Gastroesophageal sphincter (tissue), 4 donors: ENCODE data around the gene ZNF664. TPM values are rescaled to one million over a fixed set of nuclear protein-coding genes. Genes with fewer than 3 reads are reported as not detected.

ENCODE experiments used
- ATAC-seq: fragments of 150-250 bp; one replicate; pipeline ENCODE4 v1.9.1; 2016; ENCODE audit warnings: mild to moderate bottlenecking, moderate library complexity
- H3K27ac ChIP-seq, 4 donors: fragments of 200-600 bp; sonication (generic) in 3 of 4; 1 replicate in 3 of 4; 2 replicates in 1 of 4; pipeline ENCODE4 v1.5.1; 2016 to 2019
- H3K27me3 ChIP-seq: fragments of 200-600 bp; sonication (generic); one replicate; pipeline ENCODE4 v1.5.1; 2019
- H3K36me3 ChIP-seq, 2 donors: fragments of 200-600 bp; sonication (generic); one replicate each; pipeline ENCODE4 v1.5.1; 2019; ENCODE audit warnings: control low read depth in 1 of 2
- H3K4me1 ChIP-seq, 3 donors: fragments of 200-600 bp; sonication (generic); 1 replicate in 2 of 3; 2 replicates in 1 of 3; pipeline ENCODE4 v1.5.1; 2016 to 2019; ENCODE audit warnings: control low read depth in 2 of 3
- H3K4me3 ChIP-seq, 2 donors: fragments of 200-600 bp; sonication (generic); one replicate each; pipeline ENCODE4 v1.5.1; 2019; ENCODE audit warnings: mild to moderate bottlenecking in 1 of 2, moderate library complexity in 1 of 2
- H3K9me3 ChIP-seq, 3 donors: fragments of 200-600 bp; sonication (generic); one replicate each; pipeline ENCODE4 v1.5.1; 2017 to 2019; ENCODE audit warnings: control low read depth in 2 of 3
- EP300 ChIP-seq: sonication (generic); formaldehyde crosslinking; IDR thresholded peaks from one replicate; pipeline ENCODE4 v1.6.1; 2017; ENCODE audit warnings: antibody characterized with exemption, mild to moderate bottlenecking
- POLR2A ChIP-seq, 2 donors: fragments of 450-650 bp; IDR thresholded peaks; one replicate each; pipeline ENCODE4 v1.6.1; 2017; ENCODE audit warnings: antibody characterized with exemption in 2 of 2, mild to moderate bottlenecking in 2 of 2, moderate library complexity in 1 of 2
- POLR2AphosphoS5 ChIP-seq: sonication (generic); formaldehyde crosslinking; IDR thresholded peaks from one replicate; pipeline ENCODE4 v1.6.1; 2017; ENCODE audit warnings: antibody characterized with exemption
- WGBS, 2 donors: methylation state at CpG; one replicate each; pipeline ENCODE4 v1.1.5; 2018; ENCODE audit warnings: low coverage in 1 of 2; 5-methylcytosine and 5-hydroxymethylcytosine counted together
- total RNA-seq, 4 donors: library from RNA; depleted of rRNA; stranded (reverse); fragments of >200 nt; gene quantifications; one replicate each; pipeline ENCODE4 v1.1.0, GENCODE V29; 2016
- TF ChIP-seq, protein P1 (sequence below), 4 experiments: fragments of 200-600 bp in 2 of 4; fragments of 450-650 bp in 2 of 4; sonication (generic) in 1 of 4; IDR thresholded peaks; one replicate each; pipeline ENCODE4 v1.5.1; 2017 to 2019; ENCODE audit warnings: antibody characterized with exemption in 4 of 4, mild to moderate bottlenecking in 2 of 4, moderate library complexity in 2 of 4

The ZNF664 gene
- total RNA-seq, 4 donors from 2014 or later: 58.7 to 95.5 (median 78.2) TPM

DNA sequence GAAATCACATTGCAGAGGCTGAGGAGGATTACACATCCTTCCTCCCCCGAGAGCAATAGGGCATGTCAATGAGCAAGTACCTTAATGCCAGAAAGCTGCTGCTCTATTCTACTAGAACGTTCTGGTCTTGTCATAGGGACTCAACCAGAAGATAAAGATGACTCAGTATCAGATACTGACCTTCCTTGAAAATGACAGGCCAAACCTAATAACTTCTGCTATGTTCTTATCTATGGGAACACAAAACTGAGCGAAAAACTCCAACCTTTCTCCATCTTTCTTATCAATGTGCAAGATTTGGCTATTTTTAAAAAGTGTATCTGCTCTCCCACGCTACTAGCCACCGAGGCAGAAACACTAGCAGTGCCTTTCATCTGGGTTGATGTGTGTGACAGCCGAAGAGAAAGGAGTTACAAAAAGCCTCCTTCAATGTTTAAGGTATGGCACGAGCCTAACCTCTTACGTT, 5.9 kb upstream of the ZNF664 start:
- peaks cover 0 to 8% of the 10 kb centered on the region in 2 donors for H3K36me3 ChIP-seq
- no peak overlapping the region for H3K27ac ChIP-seq
- TF ChIP-seq POLR2A (IDR thresholded peaks at IDR 0.05): no peak
- TF ChIP-seq, protein P1, sequence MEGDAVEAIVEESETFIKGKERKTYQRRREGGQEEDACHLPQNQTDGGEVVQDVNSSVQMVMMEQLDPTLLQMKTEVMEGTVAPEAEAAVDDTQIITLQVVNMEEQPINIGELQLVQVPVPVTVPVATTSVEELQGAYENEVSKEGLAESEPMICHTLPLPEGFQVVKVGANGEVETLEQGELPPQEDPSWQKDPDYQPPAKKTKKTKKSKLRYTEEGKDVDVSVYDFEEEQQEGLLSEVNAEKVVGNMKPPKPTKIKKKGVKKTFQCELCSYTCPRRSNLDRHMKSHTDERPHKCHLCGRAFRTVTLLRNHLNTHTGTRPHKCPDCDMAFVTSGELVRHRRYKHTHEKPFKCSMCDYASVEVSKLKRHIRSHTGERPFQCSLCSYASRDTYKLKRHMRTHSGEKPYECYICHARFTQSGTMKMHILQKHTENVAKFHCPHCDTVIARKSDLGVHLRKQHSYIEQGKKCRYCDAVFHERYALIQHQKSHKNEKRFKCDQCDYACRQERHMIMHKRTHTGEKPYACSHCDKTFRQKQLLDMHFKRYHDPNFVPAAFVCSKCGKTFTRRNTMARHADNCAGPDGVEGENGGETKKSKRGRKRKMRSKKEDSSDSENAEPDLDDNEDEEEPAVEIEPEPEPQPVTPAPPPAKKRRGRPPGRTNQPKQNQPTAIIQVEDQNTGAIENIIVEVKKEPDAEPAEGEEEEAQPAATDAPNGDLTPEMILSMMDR (IDR thresholded peaks at IDR 0.05): no peak
- TF ChIP-seq POLR2AphosphoS5: no peak
- TF ChIP-seq EP300: no peak
- H3K27me3 ChIP-seq: no peaks in the 10 kb centered on the region
- WGBS, 2 donors: 75 to 81% methylated on average over 6 to 8 of the region's 8 CpGs
- no peak overlapping the region for H3K4me3 ChIP-seq
- ATAC-seq: no peak
- no peaks in the 10 kb centered on the region for H3K9me3 ChIP-seq
- H3K4me1 ChIP-seq: peaks cover 0 to 42% (median 0%) of the 10 kb centered on the region in 3 donors

DNA sequence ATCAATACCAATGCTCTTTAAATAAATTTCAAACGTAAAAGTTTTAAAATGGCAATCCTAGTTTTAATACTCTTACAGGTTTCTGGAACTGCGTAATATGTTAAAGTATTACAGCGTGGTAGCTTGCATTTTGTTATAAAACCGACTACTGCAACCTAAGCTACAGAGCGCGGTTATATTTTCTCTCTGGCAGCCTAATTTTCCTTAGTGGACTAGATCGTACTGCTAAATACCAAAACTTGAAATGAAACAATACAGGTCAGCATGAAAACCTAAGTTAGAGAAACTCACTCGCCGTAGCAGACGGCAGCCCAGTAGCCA, 1.6 kb upstream of the ZNF664 start:
- H3K27me3 ChIP-seq: no peaks in the 10 kb centered on the region
- peak overlapping the region; percentile 93 to 98 (median 96) for H3K27ac ChIP-seq
- H3K4me1 ChIP-seq: peaks cover 0 to 62% (median 6%) of the 10 kb centered on the region in 3 donors
- H3K36me3 ChIP-seq: peaks cover 0 to 4% of the 10 kb centered on the region in 2 donors
- no peak for ATAC-seq
- no peaks in the 10 kb centered on the region for H3K9me3 ChIP-seq
- H3K4me3 ChIP-seq: peak overlapping the region; percentile 97 to 99
- TF ChIP-seq EP300 (no peak), POLR2AphosphoS5 (no peak), POLR2A (IDR thresholded peaks at IDR 0.05) (no peak)
- TF ChIP-seq, protein P1 (IDR thresholded peaks at IDR 0.05): no peak
- WGBS, 2 donors: 22 to 25% methylated on average over 10 of the region's 10 CpGs

DNA sequence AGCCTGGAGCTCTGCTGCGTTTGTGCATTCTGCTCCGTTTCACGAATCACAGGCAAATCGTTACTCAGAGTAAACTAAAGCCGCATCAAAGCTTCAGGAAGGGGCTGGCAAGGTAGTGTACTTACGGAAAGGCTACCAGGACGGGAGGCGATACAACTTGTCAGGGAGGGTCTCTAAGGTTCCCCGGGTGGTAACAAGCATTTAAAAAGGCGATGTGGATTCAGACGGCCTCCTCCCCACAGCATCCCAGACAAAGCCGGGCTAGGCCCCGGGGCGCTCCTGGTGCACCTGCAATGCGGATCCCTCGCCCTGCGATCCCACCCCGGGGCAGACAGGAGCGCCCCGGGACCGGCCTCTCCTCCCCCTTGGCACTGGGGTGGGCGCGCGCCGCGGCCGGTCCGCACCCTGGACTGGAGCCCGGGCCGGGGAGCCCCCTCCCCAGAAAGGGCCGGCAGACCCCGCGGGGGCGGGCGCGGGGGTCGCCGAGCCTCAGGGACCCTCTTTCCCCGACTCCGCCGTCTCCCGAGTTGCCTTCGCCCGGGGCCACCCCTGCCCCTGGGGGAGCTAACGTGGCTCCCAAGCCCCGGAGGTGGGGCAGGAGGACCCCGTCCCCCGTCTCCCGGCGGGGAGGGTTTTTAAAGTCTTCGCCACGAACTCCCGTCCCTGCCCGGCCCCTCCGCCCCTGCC, 1.1 kb upstream of the ZNF664 start:
- Histone ChIP-seq H3K36me3 (peaks cover 0 to 9% of the 10 kb centered on the region in 2 donors), H3K4me3 (peak overlapping the region; percentile 97 to 99), H3K27me3 (no peaks in the 10 kb centered on the region), H3K27ac (peak overlapping the region; percentile 93 to 98 (median 96)), H3K4me1 (peaks cover 0 to 62% (median 6%) of the 10 kb centered on the region in 3 donors), H3K9me3 (no peaks in the 10 kb centered on the region)
- 0% methylated on average over 5 to 10 of the region's 55 CpGs for WGBS, 2 donors
- no peak for ATAC-seq
- TF ChIP-seq, protein P1 (IDR thresholded peaks at IDR 0.05): no peak
- TF ChIP-seq EP300 (no peak), POLR2A (IDR thresholded peaks at IDR 0.05) (peak in 1 of 2 donors; percentile 19), POLR2AphosphoS5 (peak; percentile 13)

- ATAC-seq: no peak
These were observed 732 bp downstream of the ZNF664 start for GRCh38 chr12:123973552-123974341.

More at GRCh38 chr12:123973552-123974341, 732 bp downstream of the ZNF664 start:
- Histone ChIP-seq H3K4me1 (peaks cover 0 to 53% (median 6%) of the 10 kb centered on the region in 3 donors), H3K27me3 (no peaks in the 10 kb centered on the region), H3K9me3 (no peaks in the 10 kb centered on the region), H3K4me3 (peak overlapping the region; percentile 97 to 99), H3K36me3 (peaks cover 0 to 17% of the 10 kb centered on the region in 2 donors), H3K27ac (peak overlapping the region; percentile 44 to 98 (median 95))
- 5 to 10% methylated on average over 15 to 27 of the region's 69 CpGs for WGBS, 2 donors
- TF ChIP-seq, protein P1 (IDR thresholded peaks at IDR 0.05): no peak
- TF ChIP-seq EP300: no peak
